Measurements from ENCODE around the gene SPDYC. TPM values are rescaled to one million over a fixed set of nuclear protein-coding genes. Genes with fewer than 3 reads are reported as not detected.

Gene SPDYC
- not detected for total RNA-seq
- long read RNA-seq, result 0 reads

- intact Hi-C loops (cut with micrococcal nuclease), result no loop called here
- DNase-seq (no peak), ATAC-seq (no peak)
Measured at GRCh38 chr11:65170058-65170534, at the start of gene SPDYC. SPDYC (plus strand) TSS chr11:65170233; CDS start chr11:65171358, 1,125 bp downstream.

GRCh38 chr11:65120831-65121230 lies 49.2 kb upstream of the SPDYC start:
- DNase-seq (no peak), ATAC-seq (no peak)
- intact Hi-C loops (cut with micrococcal nuclease), result no loop called here

GRCh38 chr11:65121447-65121864 lies 48.6 kb upstream of the SPDYC start:
- intact Hi-C loops (cut with micrococcal nuclease), result no loop called here
- ATAC-seq (no peak), DNase-seq (no peak)

- DNase-seq (peak; percentile 98), ATAC-seq (peak; percentile 88)
- intact Hi-C loops (cut with micrococcal nuclease), result no loop called here
Measured at GRCh38 chr11:65121865-65122696, 48.0 kb upstream of the SPDYC start, which contains the start of the genes FAU and MRPL49. FAU (minus strand) TSS chr11:65122134; CDS start chr11:65121813, 321 bp downstream. MRPL49 (plus strand) TSS chr11:65122321; CDS start chr11:65122347, 26 bp downstream.

GRCh38 chr11:65124480-65125196 lies 45.4 kb upstream of the SPDYC start:
- ATAC-seq (no peak), DNase-seq (no peak)
- intact Hi-C loops (cut with micrococcal nuclease), result no loop called here

GRCh38 chr11:65125197-65126056 lies 44.6 kb upstream of the SPDYC start:
- ATAC-seq (no peak), DNase-seq (no peak)
- intact Hi-C loops (cut with micrococcal nuclease), result no loop called here

GRCh38 chr11:65126624-65127274 lies 43.3 kb upstream of the SPDYC start:
- DNase-seq (no peak), ATAC-seq (no peak)
- intact Hi-C loops (cut with micrococcal nuclease), result no loop called here

GRCh38 chr11:65127473-65128181 lies 42.4 kb upstream of the SPDYC start:
- DNase-seq (no peak), ATAC-seq (no peak)
- intact Hi-C loops (cut with micrococcal nuclease), result no loop called here

GRCh38 chr11:65128182-65129145 lies 41.6 kb upstream of the SPDYC start:
- intact Hi-C loops (cut with micrococcal nuclease), result no loop called here
- ATAC-seq (no peak), DNase-seq (no peak)

- intact Hi-C loops (cut with micrococcal nuclease), result no loop called here
Measured at GRCh38 chr11:65129649-65130441, 40.2 kb upstream of the SPDYC start.

GRCh38 chr11:65130631-65131416 lies 39.2 kb upstream of the SPDYC start:
- DNase-seq, result no peak
- ATAC-seq, result no peak
- intact Hi-C loops (cut with micrococcal nuclease), result no loop called here

More at GRCh38 chr11:65129649-65130441, 40.2 kb upstream of the SPDYC start:
- no peak for ATAC-seq
- no peak for DNase-seq

- ATAC-seq (no peak), DNase-seq (no peak)
- intact Hi-C loops (cut with micrococcal nuclease), result no loop called here
Measured at GRCh38 chr11:65131417-65131776, 38.6 kb upstream of the SPDYC start.

GRCh38 chr11:65131895-65132237 lies 38.2 kb upstream of the SPDYC start:
- DNase-seq, result no peak
- no peak for ATAC-seq
- intact Hi-C loops (cut with micrococcal nuclease), result no loop called here

- ATAC-seq (no peak), DNase-seq (no peak)
- intact Hi-C loops (cut with micrococcal nuclease), result no loop called here
Measured at GRCh38 chr11:65132238-65132987, 37.6 kb upstream of the SPDYC start.

Data from left ventricle myocardium superior (tissue), 1 donor.